Body of pancreas (tissue), 4 donors: ENCODE results near the gene TUBG2.

Experiments
- POLR2A ChIP-seq, 3 donors: fragments of 450-650 bp; IDR thresholded peaks; one replicate each; pipeline ENCODE4 v1.6.1; 2016; ENCODE audit warnings: antibody characterized with exemption in 3 of 3, mild to moderate bottlenecking in 2 of 3
- TF ChIP-seq, protein P1 (sequence below), 7 experiments: fragments of 450-650 bp in 4 of 7; fragments of 200-600 bp in 3 of 7; sonication (generic) in 3 of 7; IDR thresholded peaks; one replicate each; pipeline ENCODE4 v1.5.1; 2016 to 2019; ENCODE audit warnings: antibody characterized with exemption in 7 of 7

DNA sequence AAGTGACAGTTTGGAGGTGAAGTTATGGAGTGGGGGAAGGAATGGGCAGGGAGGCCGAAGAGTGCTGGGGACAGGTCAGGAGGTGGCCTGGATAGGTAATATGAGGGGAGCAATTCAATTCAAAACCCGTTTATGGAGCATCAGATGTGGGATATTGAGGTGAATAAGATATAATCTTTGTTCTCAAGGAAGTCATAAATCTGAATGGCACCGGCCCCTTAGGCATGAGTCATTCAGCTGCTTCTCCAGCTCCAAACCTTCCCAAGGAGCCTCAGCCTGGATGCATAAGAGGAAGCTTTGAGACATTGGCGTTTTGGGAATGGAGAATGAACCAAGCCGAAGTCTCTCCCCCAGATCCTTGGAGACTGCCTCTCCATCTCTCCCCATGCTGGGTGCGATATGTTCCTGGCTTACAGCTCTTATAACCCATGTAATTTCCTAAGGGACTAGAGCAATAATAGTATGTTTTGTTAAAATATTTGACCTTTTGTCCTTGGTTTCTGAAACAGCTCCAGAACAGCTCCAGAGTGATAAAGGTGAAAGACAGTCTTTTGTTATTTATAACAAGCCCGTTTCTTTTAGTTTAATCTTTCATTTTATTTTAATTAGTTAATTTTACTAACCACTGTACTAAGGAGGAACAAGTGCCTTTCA lies 1.7 kb downstream of the TUBG2 start:
- TF ChIP-seq, protein P1, sequence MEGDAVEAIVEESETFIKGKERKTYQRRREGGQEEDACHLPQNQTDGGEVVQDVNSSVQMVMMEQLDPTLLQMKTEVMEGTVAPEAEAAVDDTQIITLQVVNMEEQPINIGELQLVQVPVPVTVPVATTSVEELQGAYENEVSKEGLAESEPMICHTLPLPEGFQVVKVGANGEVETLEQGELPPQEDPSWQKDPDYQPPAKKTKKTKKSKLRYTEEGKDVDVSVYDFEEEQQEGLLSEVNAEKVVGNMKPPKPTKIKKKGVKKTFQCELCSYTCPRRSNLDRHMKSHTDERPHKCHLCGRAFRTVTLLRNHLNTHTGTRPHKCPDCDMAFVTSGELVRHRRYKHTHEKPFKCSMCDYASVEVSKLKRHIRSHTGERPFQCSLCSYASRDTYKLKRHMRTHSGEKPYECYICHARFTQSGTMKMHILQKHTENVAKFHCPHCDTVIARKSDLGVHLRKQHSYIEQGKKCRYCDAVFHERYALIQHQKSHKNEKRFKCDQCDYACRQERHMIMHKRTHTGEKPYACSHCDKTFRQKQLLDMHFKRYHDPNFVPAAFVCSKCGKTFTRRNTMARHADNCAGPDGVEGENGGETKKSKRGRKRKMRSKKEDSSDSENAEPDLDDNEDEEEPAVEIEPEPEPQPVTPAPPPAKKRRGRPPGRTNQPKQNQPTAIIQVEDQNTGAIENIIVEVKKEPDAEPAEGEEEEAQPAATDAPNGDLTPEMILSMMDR (IDR thresholded peaks at IDR 0.05), result no peak
- TF ChIP-seq POLR2A (IDR thresholded peaks at IDR 0.05), result no peak
